ENCODE results near the gene CCDC116.

Gene CCDC116

GRCh38 chr22:21591695-21592094, 40.9 kb upstream of the CCDC116 start:
- peaks cover 97% of the 10 kb centered on the region for H3K79me2 ChIP-seq (ENCODE audit: insufficient read depth, low read length)
- no peaks in the 10 kb centered on the region for H3K9me2 ChIP-seq (replicated peaks; ENCODE audit: low read depth, low read length)
- H3K9me3 ChIP-seq (ENCODE audit: insufficient read depth, low read depth, low read length) = no peaks in the 10 kb centered on the region
- H3K4me2 ChIP-seq (ENCODE audit: low read depth, low read length, poor library complexity, severe bottlenecking) = no peak overlapping the region
- no peak overlapping the region for H3K9ac ChIP-seq (ENCODE audit: low read depth, low read length, poor library complexity, severe bottlenecking)
- H2AFZ ChIP-seq (ENCODE audit: low read length) = no peak overlapping the region
- H3K4me1 ChIP-seq (ENCODE audit: insufficient read depth, low read length, poor library complexity, severe bottlenecking) = peaks cover 3% of the 10 kb centered on the region
- TF ChIP-seq EZH2phosphoT487 (IDR thresholded peaks at IDR 0.05; ENCODE audit: borderline replicate concordance) (no peak), CTCF (conservative IDR thresholded peaks at IDR 0.05; ENCODE audit: low read length) (no peak)
- H3F3A ChIP-seq (ENCODE audit: low read depth) = no peaks in the 10 kb centered on the region
- H3K27me3 ChIP-seq (ENCODE audit: insufficient read depth, low read length, poor library complexity, severe bottlenecking) = no peaks in the 10 kb centered on the region
- H3K36me3 ChIP-seq (ENCODE audit: insufficient read depth, low read length) = peaks cover 67% of the 10 kb centered on the region; the same call in 1 of the 2 replicates
- H4K20me1 ChIP-seq (ENCODE audit: insufficient read depth, low read length, poor library complexity, severe bottlenecking) = peaks cover 89% of the 10 kb centered on the region
- no peak overlapping the region for H3K4me3 ChIP-seq (ENCODE audit: low read length, poor library complexity, severe bottlenecking)

GRCh38 chr22:21592422-21592821, 40.1 kb upstream of the CCDC116 start:
- Histone ChIP-seq H4K20me1 (ENCODE audit: insufficient read depth, low read length, poor library complexity, severe bottlenecking) (peaks cover 87% of the 10 kb centered on the region), H3K9ac (ENCODE audit: low read depth, low read length, poor library complexity, severe bottlenecking) (no peak overlapping the region), H3K27me3 (ENCODE audit: insufficient read depth, low read length, poor library complexity, severe bottlenecking) (no peaks in the 10 kb centered on the region), H2AFZ (ENCODE audit: low read length) (no peak overlapping the region), H3K9me2 (replicated peaks; ENCODE audit: low read depth, low read length) (no peaks in the 10 kb centered on the region), H3K4me3 (ENCODE audit: low read length, poor library complexity, severe bottlenecking) (no peak overlapping the region), H3K36me3 (ENCODE audit: insufficient read depth, low read length) (peaks cover 72% of the 10 kb centered on the region; the same call in 1 of the 2 replicates), H3K9me3 (ENCODE audit: insufficient read depth, low read depth, low read length) (no peaks in the 10 kb centered on the region), H3F3A (ENCODE audit: low read depth) (no peaks in the 10 kb centered on the region), H3K79me2 (ENCODE audit: insufficient read depth, low read length) (peaks cover 97% of the 10 kb centered on the region), H3K4me2 (ENCODE audit: low read depth, low read length, poor library complexity, severe bottlenecking) (no peak overlapping the region), H3K4me1 (ENCODE audit: insufficient read depth, low read length, poor library complexity, severe bottlenecking) (peaks cover 3% of the 10 kb centered on the region)
- TF ChIP-seq EZH2phosphoT487 (IDR thresholded peaks at IDR 0.05; ENCODE audit: borderline replicate concordance) = no peak
- no peak for TF ChIP-seq CTCF (conservative IDR thresholded peaks at IDR 0.05; ENCODE audit: low read length)

GRCh38 chr22:21593406-21594232, 38.9 kb upstream of the CCDC116 start:
- no peaks in the 10 kb centered on the region for H3K27me3 ChIP-seq (ENCODE audit: insufficient read depth, low read length, poor library complexity, severe bottlenecking)
- no peaks in the 10 kb centered on the region for H3F3A ChIP-seq (ENCODE audit: low read depth)
- H4K20me1 ChIP-seq (ENCODE audit: insufficient read depth, low read length, poor library complexity, severe bottlenecking) = peaks cover 88% of the 10 kb centered on the region
- H3K9ac ChIP-seq (ENCODE audit: low read depth, low read length, poor library complexity, severe bottlenecking) = no peak overlapping the region
- H3K9me3 ChIP-seq (ENCODE audit: insufficient read depth, low read depth, low read length) = no peaks in the 10 kb centered on the region
- no peak overlapping the region for H3K4me2 ChIP-seq (ENCODE audit: low read depth, low read length, poor library complexity, severe bottlenecking)
- H3K4me3 ChIP-seq (ENCODE audit: low read length, poor library complexity, severe bottlenecking) = no peak overlapping the region
- no peaks in the 10 kb centered on the region for H3K9me2 ChIP-seq (replicated peaks; ENCODE audit: low read depth, low read length)
- no peak overlapping the region for H2AFZ ChIP-seq (ENCODE audit: low read length)
- TF ChIP-seq CTCF (conservative IDR thresholded peaks at IDR 0.05; ENCODE audit: low read length) (peak; percentile 30; the same call in 1 of the 2 replicates), EZH2phosphoT487 (IDR thresholded peaks at IDR 0.05; ENCODE audit: borderline replicate concordance) (no peak)
- peaks cover 3% of the 10 kb centered on the region for H3K4me1 ChIP-seq (ENCODE audit: insufficient read depth, low read length, poor library complexity, severe bottlenecking)
- H3K36me3 ChIP-seq (ENCODE audit: insufficient read depth, low read length) = peaks cover 65% of the 10 kb centered on the region; the same call in 1 of the 2 replicates
- peaks cover 98% of the 10 kb centered on the region for H3K79me2 ChIP-seq (ENCODE audit: insufficient read depth, low read length)

Measured in Loucy (cell line).